ENCODE data around the gene LDB2. TPM values are rescaled to one million over a fixed set of nuclear protein-coding genes. Genes with fewer than 3 reads are reported as not detected.

The LDB2 gene
- total RNA-seq, 1 donor from 2014 or later, result 3.1 TPM

DNA sequence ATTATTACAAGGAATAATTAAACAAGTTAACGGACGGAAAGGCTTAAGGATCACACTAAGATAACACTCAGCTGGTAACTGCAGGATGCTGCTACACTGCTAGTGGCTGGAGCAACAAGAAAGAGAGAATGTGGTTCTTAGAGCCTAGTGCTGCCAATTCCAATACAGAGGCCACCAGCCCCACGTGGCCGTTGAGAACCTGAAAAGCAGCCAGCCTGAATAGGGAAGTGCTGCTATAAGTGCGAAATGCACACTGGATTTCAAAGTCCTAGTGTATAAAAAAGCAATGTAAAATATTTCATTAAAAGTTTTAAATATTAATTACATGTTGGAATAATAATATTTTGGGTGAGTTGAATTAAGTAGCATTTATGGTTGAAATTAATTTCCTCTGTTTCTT lies 414.9 kb downstream of the LDB2 start:
- Mint-ChIP-seq H3K4me3 (ENCODE audit: unreplicated experiment) (no peak overlapping the region), H3K9me3 (ENCODE audit: unreplicated experiment) (no peaks in the 10 kb centered on the region), H3K4me1 (ENCODE audit: low read depth, unreplicated experiment) (no peaks in the 10 kb centered on the region), H3K27ac (ENCODE audit: unreplicated experiment) (no peak overlapping the region), H3K27me3 (ENCODE audit: unreplicated experiment) (no peaks in the 10 kb centered on the region), H3K36me3 (ENCODE audit: unreplicated experiment) (no peaks in the 10 kb centered on the region)
- DNase-seq, result no peak
- TF ChIP-seq, protein P1, sequence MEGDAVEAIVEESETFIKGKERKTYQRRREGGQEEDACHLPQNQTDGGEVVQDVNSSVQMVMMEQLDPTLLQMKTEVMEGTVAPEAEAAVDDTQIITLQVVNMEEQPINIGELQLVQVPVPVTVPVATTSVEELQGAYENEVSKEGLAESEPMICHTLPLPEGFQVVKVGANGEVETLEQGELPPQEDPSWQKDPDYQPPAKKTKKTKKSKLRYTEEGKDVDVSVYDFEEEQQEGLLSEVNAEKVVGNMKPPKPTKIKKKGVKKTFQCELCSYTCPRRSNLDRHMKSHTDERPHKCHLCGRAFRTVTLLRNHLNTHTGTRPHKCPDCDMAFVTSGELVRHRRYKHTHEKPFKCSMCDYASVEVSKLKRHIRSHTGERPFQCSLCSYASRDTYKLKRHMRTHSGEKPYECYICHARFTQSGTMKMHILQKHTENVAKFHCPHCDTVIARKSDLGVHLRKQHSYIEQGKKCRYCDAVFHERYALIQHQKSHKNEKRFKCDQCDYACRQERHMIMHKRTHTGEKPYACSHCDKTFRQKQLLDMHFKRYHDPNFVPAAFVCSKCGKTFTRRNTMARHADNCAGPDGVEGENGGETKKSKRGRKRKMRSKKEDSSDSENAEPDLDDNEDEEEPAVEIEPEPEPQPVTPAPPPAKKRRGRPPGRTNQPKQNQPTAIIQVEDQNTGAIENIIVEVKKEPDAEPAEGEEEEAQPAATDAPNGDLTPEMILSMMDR (IDR thresholded peaks at IDR 0.05; ENCODE audit: partially characterized antibody, unreplicated experiment), result no peak

DNA sequence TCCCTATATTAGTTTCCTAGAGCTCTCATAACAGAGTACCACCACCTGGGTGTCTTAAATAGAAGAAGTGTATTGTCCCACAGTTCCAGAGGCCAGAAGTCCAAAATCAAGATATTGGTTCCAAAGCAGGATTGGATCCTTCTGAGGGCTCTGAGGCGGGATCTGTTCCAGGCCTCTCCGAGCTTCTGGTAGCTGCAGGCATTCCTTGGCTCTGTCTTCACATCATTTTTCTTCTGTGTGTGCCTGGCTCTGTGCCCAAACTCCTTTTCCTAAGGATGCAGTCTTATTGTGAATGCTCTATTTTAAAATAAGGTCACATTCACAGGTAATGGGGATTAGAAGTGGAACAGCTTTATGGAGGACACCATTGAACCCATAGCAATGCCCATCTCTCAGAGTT lies 418.4 kb downstream of the LDB2 start:
- Mint-ChIP-seq H3K4me3 (ENCODE audit: unreplicated experiment) (no peak overlapping the region), H3K27ac (ENCODE audit: unreplicated experiment) (no peak overlapping the region), H3K9me3 (ENCODE audit: unreplicated experiment) (no peaks in the 10 kb centered on the region), H3K4me1 (ENCODE audit: low read depth, unreplicated experiment) (no peaks in the 10 kb centered on the region), H3K36me3 (ENCODE audit: unreplicated experiment) (no peaks in the 10 kb centered on the region), H3K27me3 (ENCODE audit: unreplicated experiment) (no peaks in the 10 kb centered on the region)
- TF ChIP-seq, protein P1 (IDR thresholded peaks at IDR 0.05; ENCODE audit: partially characterized antibody, unreplicated experiment), result no peak
- no peak for DNase-seq

- Mint-ChIP-seq H3K4me1 (ENCODE audit: low read depth, unreplicated experiment) (no peaks in the 10 kb centered on the region), H3K36me3 (ENCODE audit: unreplicated experiment) (peaks cover 6% of the 10 kb centered on the region), H3K4me3 (ENCODE audit: unreplicated experiment) (no peak overlapping the region), H3K27me3 (ENCODE audit: unreplicated experiment) (no peaks in the 10 kb centered on the region), H3K27ac (ENCODE audit: unreplicated experiment) (no peak overlapping the region), H3K9me3 (ENCODE audit: unreplicated experiment) (no peaks in the 10 kb centered on the region)
- TF ChIP-seq, protein P1 (IDR thresholded peaks at IDR 0.05; ENCODE audit: partially characterized antibody, unreplicated experiment), result no peak
- DNase-seq, result no peak
These were observed 425.9 kb downstream of the LDB2 start for GRCh38 chr4:16472537-16472936.

DNA sequence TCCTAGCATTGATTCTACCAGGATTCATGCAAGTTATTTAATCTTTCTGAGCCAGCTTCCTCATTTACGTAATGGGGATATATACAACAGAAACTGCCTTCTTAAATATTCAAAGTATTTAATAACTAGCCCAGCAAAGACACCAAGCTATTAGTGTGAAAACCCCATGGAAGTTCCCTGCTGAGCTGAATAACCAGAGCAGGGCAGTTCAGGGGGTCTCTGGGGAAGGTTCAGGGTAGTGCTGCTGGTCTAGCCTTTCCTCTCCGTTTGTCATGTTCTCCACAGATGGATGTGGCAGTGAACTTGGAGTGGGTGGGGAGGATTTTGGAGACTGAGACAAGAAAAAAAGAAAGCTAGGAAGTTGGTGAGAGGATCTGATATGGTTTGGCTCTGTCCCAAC lies 431.4 kb downstream of the LDB2 start:
- no peaks in the 10 kb centered on the region for H3K4me1 Mint-ChIP-seq (ENCODE audit: low read depth, unreplicated experiment)
- no peak for DNase-seq
- H3K9me3 Mint-ChIP-seq (ENCODE audit: unreplicated experiment), result no peaks in the 10 kb centered on the region
- no peak overlapping the region for H3K27ac Mint-ChIP-seq (ENCODE audit: unreplicated experiment)
- TF ChIP-seq, protein P1 (IDR thresholded peaks at IDR 0.05; ENCODE audit: partially characterized antibody, unreplicated experiment), result no peak
- no peaks in the 10 kb centered on the region for H3K36me3 Mint-ChIP-seq (ENCODE audit: unreplicated experiment)
- no peak overlapping the region for H3K4me3 Mint-ChIP-seq (ENCODE audit: unreplicated experiment)
- peaks cover 3% of the 10 kb centered on the region for H3K27me3 Mint-ChIP-seq (ENCODE audit: unreplicated experiment)

- Mint-ChIP-seq H3K36me3 (ENCODE audit: unreplicated experiment) (no peaks in the 10 kb centered on the region), H3K4me3 (ENCODE audit: unreplicated experiment) (no peak overlapping the region), H3K27ac (ENCODE audit: unreplicated experiment) (no peak overlapping the region), H3K4me1 (ENCODE audit: low read depth, unreplicated experiment) (no peaks in the 10 kb centered on the region), H3K9me3 (ENCODE audit: unreplicated experiment) (no peaks in the 10 kb centered on the region), H3K27me3 (ENCODE audit: unreplicated experiment) (peaks cover 3% of the 10 kb centered on the region)
- TF ChIP-seq, protein P1 (IDR thresholded peaks at IDR 0.05; ENCODE audit: partially characterized antibody, unreplicated experiment), result no peak
- no peak for DNase-seq
These were observed 431.9 kb downstream of the LDB2 start for GRCh38 chr4:16466581-16466980.

Measured in glutamatergic neuron (in vitro differentiated cells).